ENCODE results near the gene OR2G3.

OR2G3 gene

DNA sequence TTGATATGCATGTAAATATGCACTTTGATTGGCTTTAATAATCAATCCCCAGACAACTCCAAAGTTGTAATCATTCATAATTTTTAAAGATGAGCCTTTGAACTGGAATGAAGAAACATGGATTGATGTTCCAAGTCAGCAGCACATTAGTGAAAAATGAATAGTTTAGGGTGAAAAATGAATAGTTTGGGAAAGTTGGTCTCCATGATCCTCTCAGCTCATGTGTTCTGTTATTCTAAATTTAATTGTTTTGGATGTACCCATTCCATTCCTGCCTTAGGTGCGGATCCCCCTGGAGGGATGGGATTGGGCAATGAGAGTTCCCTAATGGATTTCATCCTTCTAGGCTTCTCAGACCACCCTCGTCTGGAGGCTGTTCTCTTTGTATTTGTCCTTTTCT is at the start of gene OR2G3:
TSS of gene OR2G3 (plus strand) at position 301 of the 400 bp plus-strand sequence. CDS start at position 301, 0 bp downstream.
- DNase-seq, result no peak

DNA sequence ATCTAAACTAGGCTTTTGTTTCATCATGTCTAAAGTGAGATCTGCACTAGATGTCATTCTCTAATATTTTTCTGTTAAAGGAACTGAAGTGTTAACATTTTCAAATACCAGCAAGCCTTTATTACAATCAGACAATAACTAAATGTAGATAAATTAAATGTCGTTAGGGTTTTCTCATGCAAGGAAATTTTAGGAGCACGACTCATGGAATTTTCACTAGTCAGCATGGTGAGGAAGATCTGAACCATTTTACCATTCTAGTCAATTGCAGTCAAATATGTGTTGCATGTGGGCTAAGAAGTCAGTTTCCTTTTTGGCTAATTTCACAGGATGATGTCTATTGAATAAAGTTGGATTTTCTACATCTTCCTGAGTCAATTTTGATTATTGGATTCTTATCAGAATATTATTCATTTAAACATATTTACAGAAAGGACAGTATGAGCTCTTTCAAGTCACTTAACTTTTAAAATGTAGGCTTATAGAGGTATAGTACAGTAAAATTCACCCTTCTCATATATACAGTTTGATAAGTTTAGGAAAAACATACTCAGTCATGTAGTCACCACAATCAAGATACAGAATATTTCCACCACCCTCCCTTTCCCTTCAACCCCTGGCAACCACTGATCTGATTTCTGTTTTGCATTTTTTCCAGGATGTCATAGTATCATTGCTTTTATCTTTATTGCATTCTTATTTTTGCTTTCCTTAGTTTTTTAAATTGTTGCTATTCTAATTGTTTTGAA is 47.3 kb upstream of the OR2G3 start:
- DNase-seq, result no peak

DNA sequence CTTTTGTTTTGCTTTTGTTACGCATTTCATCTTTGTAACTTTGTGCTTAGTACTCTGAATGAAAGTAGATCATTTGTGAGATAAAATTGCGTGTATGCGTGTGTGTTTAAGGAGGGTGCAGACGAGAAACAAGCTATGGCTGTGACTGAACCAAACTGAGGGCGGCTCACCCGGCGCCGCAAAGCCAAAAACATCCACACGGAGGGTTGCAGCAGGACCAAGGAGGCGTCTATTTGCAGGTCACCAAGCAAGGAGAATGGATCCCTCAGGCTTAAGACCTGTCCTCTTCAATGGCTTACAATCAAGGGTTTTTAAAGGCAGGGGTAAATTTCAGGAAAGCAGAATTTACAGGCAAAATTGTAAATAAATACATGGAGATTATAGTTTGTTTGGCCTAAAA is 43.7 kb upstream of the OR2G3 start:
- no peak for DNase-seq

DNA sequence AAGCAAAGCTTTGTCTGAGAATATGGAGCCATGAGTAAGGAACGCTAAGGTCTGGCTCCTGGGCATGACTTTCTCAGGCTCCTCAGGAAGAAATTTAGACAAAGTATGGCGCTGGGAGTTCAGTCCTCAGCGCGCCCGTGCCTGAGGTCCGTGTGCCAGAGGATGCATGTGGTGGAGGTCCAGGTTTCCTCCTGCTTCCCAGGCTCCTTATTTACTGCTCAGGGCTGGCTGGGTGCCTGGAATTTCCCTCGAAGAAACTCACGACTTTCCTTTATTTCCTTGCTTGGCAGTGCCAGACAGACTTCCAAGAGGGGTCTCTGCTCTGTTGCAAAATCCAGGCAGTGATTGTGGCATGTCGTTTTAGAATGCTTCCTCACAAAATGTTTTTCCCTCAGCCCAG is 43.2 kb upstream of the OR2G3 start:
- DNase-seq, result no peak

DNA sequence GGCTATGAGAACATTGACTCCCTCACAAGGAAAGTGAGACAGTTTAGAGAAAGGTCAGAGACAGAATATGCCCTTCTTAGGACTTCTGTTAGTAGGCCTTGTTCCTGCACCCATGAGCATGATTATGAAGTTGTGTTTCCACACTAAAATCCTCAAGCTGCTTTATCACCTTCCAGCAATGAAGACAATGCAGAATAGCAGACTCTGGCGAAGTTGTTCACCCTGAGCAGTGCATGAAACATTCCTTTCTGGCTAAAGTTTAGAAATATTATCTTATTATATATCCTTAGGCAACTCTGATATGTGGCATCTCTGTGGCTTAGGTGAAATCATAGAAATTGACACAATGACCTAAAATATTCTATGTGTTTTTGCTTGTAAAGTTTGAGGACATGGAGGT is 31.1 kb upstream of the OR2G3 start:
- no peak for DNase-seq

DNA sequence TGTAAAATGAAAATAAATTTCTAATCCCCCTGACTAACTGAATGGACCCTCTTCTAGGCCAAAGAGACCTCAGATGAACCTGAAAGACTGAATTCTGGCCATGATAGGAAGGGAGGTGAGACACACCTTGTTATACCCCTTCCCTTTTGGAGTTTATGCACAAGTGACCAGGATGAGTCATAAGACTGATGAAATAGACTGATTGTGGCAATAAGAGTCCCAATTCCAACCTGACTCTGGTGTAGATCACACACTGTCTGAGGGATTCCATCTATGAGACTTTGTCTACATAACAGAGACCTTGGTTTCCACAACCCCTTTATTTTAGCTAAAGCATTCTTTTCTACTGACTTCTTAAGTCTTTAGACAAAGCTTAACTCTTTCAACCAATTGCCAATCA is 30.7 kb upstream of the OR2G3 start:
- DNase-seq, result no peak

DNA sequence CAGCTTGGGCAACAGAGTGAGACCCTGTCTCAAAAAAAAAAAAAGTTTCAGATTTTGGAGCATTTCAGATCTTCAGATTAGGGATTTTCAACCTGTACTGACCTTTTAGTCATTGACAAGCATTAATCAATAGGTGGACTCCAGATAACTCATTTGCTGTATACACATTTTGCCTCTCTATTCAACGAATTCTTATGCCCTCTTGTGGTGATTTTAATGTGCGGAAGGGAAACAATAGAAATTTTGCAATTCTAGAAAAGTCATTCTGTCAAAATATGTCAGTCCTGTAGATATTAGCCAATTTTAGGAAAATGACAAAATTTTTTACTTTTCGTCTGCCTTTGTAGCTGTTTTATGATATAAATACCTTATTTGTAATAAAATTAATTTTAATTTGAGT is 28.9 kb upstream of the OR2G3 start:
- no peak for DNase-seq

DNA sequence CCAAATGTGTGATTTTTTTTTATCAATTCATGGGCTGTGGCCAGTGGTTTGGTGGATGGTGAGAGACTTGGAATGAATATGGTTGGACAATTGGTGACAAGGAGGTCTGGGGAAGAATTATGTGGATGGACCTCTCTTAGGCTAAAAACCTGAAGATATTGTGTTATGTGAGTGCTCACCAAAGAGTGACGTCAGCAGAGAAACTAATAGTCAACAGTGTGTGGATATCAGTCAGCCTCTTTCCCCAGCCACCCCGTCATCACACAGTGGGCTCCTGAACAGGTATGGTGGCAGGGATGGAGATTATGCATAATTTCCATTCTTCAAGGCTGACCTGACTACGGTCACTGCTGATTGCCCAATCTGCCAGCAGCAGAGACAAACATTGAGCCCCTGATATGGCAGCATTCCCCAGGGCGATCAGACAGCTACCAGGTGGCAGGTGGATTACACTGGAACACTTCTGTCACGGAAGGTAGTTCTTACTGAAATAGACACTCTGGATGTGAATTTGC is 26.4 kb upstream of the OR2G3 start:
- no peak for DNase-seq

DNA sequence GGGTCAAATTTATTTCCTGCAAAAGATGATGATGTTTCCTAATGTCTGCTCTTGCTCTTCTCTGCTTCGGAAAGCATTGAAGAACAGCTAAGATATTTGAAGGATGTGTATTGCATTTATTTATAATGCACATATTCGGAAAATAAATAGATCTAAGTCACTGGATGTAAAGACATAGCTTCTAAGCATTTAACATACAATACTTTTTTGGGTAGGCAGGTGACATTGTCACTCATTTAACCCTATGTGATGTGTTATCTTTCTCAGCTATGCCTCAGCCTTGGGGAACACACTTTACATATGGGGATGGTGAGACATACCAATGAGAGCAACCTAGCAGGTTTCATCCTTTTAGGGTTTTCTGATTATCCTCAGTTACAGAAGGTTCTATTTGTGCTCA is 17.3 kb upstream of the OR2G3 start, which contains the start of gene OR2G2:
TSS of gene OR2G2 (plus strand) at position 301 of the 400 bp plus-strand sequence. CDS start at position 301, 0 bp downstream.
- no peak for DNase-seq

DNA sequence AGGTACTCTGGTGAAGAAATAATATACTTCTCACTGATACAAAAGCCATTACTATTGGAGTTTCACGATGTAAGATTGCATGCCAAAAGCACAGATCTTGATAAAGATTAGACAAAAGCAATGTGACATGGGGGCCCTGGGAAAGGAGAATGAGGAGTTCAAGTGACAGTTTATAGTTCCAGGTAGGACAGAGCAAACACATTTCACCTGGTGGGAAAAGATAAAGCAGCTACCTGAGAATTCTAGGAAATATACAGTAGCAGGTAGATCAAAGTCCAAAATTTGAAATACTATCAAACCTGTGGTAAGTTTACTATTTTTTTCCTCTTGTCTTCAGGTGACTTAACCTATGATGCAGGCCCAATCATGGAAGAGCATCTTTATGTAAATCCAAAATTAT is 8.0 kb downstream of the OR2G3 start:
- no peak for DNase-seq

DNA sequence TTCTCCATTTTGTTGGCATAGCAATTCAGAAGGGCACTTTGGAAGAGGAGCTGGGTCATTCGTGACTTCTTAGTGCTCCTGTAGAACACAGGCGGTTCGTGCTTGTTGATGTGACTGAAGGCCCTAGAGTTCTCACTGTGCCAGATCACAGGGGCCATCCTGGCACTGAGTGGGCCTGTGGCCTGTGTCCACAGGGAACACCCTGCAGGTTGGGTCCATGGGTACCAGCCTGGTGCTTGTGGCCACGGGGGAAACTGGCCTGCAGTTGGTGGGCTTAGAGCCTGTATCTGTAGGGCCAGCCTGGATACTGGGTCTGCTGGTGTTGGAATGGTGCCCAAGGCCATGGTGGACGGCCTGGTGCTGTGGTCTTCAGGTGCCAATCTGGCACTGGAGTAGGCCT is 9.2 kb downstream of the OR2G3 start:
- DNase-seq, result no peak

DNA sequence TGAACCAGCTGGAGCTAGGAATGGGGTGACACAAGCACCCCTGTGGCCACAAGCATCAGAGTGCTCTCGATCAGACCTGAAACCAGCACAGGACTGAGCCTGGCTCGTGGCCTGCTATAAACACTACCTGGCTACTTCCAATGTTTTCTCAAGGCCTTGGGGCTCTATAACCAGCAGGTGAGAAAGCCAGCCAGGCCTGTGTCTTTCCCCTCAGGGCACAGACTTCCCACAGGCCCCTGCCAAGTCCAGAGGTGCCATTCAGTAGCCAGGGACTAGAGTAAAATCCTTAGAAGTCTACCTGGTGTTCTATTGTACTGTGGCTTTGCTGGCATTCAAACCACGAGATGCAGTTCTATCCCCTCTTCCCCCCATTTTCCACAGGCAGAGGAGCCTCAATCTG is 22.6 kb downstream of the OR2G3 start:
- no peak for DNase-seq

DNA sequence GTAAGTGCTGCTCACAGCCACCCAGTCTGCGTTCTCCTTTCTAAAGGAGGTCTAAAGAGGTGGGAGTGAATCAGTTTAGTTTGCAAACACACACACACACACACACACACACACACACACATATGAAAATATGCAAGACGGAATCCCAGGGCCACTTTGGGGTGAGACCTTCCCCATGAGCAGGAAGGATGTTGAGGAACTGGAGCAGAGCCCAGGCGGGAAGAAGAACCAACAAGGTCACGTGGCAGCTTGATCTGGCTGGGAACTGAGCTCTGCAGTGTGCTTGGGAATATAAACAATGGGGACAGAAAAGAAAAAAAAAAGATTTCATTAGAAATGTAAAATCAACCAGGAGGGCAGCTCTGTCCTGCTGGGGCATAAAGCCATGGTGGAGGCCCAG is 32.6 kb downstream of the OR2G3 start:
- DNase-seq, result no peak

DNA sequence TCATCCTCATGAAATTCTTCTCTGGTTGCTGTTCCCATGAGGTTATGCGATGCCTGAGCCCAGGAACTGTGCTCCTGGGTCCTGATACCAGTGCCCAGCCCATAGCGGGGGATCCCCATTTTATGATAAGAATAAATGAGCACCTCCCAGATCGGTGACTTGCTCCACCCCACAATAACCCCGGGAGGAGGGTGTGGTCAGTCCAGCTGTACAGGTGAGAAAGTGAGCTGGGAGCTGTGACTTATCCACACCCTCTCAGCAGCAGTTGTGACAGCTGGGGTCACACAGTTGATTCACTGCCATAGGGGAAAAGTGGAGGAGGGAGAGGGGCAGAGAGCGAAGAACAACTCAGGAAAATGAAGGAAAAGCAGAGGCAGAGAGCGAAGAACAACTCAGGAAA is 33.4 kb downstream of the OR2G3 start:
- no peak for DNase-seq

DNA sequence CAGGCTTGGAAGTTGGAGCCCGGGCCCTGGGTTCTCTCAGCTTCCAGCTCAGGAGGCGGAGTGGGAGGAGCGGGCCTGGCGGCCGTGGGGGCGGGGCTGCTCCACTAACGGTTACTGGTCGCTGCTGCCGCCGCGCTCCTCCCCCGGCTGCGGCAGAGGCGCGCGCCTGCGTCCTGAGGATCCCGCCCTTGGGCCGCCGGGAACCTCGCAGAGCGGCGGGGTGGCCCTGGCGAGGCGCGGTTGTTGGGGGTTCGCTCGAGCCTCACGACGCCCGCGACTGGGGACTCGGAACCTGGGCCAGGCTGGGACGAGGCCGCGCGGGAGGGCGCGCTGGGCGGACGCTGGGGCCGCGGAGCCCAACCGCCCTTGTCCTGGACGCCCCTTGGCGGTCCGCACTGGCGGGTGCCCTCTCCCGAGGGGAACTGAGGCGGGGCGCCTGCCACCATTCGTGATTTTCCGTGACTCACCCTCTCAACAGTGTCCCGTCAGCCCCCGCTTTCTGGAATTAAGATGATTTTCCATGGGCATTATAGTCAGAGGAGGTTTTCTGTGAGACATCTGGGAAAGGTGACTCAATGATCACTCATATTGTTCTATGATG is 34.1 kb downstream of the OR2G3 start:
- DNase-seq, result peak; percentile 79

DNA sequence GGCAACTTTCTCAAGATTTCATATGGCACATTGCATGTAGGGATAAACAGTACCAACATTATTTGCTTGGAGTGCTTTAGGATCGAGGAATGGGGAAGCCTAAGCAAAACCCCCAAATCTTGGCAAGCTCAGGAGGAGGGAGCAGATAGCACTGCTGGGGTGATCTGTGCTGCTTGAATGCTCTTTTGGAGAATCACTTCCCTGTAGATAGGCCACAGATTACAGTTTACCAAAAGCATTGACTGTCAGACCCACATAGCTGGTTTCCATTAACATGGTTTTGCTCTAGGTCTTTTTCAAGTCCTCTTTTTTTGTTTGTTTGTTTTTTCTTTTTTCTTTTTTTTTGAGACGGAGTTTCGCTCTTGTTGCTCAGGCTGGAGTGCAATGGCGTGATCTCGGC is 37.4 kb downstream of the OR2G3 start:
- DNase-seq, result no peak

DNA sequence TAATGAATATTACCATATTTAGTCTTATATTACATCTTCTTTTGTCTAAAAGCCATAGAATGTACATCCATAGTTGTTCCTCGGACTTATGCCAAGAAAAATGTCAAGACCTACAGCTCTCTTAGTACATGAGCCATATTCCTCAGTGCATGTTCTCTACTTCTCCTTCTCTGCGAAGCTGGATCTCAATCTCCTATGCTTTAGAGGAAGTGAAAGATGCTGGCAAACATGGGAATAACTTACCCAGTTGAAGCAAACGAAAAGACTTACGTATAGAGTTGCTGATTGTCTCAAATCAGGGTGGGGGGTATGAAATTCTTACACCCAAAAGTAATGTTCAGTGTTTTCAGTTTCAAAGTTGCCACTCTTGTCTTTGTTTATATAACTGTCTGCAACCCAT is 41.5 kb downstream of the OR2G3 start:
- no peak for DNase-seq

DNA sequence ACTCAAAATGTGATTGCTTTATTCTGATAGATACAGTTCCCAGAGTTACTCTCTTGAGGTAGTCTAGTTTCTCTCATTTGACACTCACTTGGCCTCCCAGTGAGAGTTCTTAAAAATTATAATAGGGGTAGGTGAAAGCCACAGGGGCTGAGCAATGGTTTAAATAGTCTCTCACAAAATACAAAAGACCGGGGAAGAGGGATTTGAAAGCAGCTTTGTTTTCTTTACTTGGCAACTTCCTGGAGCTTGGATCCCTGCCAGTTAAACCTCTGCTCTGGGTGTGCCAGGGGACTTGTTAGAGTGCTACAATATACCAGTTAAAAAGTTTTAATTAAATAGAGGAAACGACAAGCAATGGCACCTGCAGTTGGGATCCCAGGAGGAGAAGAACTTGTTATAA is 42.5 kb downstream of the OR2G3 start:
- no peak for DNase-seq

DNA sequence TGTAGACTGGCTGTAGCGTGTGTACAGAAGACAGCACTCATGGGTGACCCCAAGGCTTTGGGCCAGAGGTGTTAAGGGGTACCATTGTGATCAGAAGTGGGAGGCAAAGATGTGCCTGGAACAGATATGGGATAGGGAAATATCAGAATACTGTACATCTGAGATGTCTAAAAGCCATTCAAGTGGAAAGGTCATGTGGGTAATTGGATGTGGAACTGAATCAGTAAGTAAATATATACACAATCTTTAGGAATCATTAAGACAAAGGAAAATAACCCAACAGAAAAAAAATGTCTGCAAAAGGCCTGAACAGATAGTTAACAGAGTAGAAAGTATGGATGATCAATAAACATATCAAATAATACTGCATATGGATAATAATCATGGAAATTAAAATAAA is 47.7 kb downstream of the OR2G3 start:
- no peak for DNase-seq

All from islet precursor cell (in vitro differentiated cells).